ENCODE data around the gene SIK2.
A peak's percentile ranks its signal among the peaks of the same experiment; 100 is the strongest.

The SIK2 gene

DNA sequence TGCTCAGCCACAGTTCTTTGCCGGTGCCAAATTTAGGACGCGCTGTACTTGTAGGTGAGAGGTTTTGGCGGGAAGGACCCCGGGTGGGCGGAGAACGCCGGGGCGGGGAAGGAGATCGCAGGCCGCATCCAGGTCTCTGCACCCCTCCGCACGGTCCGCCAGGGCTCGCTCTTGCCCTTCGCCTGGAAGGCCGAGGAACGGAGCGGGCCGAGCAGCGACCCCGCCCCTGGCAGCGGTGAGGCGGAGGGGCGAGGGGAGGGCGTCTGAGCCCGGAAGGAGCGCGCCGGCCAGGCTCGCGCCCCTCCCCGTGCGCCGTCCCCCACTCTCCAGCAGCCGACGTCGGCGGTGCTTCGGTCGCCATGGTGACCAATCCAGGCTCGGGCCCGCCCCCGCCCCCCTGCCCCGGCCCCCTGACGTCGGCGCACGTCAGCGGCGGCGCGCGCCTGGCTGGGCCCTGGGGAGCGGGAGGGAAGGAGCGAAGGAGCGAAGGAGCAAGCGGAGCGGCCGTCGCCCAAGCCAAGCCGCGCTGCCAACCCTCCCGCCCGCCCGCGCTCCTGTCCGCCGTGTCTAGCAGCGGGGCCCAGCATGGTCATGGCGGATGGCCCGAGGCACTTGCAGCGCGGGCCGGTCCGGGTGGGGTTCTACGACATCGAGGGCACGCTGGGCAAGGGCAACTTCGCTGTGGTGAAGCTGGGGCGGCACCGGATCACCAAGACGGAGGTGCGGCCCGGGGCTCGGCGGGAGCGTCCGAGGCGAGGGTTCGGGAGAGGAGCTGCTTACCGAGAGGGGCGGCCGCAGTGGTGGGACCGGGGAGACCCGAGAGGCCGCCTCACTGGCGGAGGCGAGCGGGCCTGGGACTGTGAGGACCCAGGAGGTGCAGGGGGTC lies at the start of gene SIK2:
SIK2 (plus strand) TSS at position 471 of the 886 bp plus-strand sequence; CDS start at position 586, 115 bp downstream.
- DNase-seq (ENCODE audit: extremely low read depth in 1 of 2, low read depth in 1 of 2) = peak; percentile 72 to 76

GRCh38 chr11:111554532-111554931 lies 47.7 kb upstream of the SIK2 start:
- no peak for DNase-seq (ENCODE audit: extremely low read depth in 1 of 2, low read depth in 1 of 2)

GRCh38 chr11:111555255-111555654 lies 47.0 kb upstream of the SIK2 start:
- DNase-seq (ENCODE audit: extremely low read depth in 1 of 2, low read depth in 1 of 2) = no peak

DNA sequence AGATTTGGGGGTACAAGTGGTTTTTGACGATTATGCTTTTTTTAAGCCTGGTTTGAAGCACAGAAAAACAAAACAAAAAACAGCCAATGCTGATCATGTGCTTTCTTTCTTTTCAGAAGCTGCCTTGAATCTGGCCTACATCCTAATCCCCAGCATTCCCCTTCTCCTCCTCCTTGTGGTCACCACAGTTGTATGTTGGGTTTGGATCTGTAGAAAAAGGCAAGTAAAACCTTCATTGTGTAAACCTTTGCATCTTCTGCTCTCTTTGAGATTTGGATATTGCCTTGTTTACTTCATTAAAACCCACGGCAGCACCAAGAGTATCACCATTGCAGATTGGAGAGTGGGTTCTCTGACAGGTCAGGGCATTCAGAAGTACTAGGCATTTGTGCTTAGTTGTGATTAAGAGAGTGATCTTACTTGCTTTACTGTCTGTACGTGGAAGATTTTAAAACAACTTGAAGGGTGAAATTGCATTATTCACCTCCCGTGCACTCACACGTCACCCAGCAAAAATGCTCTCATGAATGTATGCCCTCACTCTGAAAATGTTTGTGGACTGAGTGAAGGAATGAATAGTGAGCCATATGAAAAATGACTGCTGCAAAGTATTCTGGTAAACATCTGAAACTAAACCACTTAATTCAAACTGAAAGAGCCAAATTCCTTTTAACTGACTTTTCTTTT lies 44.7 kb upstream of the SIK2 start:
- no peak for DNase-seq (ENCODE audit: extremely low read depth in 1 of 2, low read depth in 1 of 2)

GRCh38 chr11:111559800-111560464 lies 42.3 kb upstream of the SIK2 start:
- DNase-seq (ENCODE audit: extremely low read depth in 1 of 2, low read depth in 1 of 2) = no peak

DNA sequence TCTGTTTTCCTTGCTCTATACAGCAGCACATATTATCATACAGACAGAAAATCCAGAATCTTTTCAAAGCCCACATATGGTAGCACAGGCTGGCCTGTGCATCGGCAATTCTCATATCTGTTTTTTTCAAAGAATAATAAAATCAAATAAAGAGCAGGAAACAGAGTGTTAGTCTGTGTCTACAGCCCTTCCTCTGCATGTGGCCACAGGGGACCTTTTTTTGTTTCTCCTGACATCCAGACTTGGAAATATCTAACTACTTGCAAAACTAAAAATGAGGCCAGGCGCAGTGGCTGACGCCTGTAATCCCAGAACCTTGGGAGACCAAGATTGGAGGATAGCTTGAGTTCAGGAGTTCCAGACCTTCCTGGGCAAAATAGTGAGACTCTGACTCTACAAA lies 41.4 kb upstream of the SIK2 start:
- no peak for DNase-seq (ENCODE audit: extremely low read depth in 1 of 2, low read depth in 1 of 2)

GRCh38 chr11:111561306-111561705 lies 40.9 kb upstream of the SIK2 start:
- DNase-seq (ENCODE audit: extremely low read depth in 1 of 2, low read depth in 1 of 2) = no peak

DNA sequence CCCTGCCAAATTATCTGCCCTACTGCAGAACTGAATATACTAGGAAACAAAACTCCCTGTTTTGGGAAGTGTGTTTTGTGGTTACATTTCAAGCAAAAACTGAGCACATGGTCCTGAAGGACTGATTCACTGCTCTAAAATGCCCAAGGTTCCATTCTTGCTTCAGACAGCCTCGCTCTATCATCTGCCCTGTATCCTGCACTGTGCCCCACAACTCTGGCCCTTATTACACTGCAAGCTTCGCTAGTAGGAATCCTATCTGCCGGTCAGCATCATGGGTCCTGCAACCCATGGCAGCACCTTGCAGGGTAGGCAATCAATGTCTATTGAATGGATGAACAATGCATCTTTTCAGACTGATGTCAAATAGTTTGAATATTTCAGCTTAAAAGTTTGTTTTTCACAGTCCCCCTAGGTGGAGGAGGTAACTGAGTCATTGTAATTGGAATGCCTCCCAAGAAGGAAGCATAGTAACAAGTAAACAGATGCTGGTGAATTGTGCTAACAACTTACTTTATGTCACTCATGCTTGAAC lies 40.4 kb upstream of the SIK2 start:
- no peak for DNase-seq (ENCODE audit: extremely low read depth in 1 of 2, low read depth in 1 of 2)

DNA sequence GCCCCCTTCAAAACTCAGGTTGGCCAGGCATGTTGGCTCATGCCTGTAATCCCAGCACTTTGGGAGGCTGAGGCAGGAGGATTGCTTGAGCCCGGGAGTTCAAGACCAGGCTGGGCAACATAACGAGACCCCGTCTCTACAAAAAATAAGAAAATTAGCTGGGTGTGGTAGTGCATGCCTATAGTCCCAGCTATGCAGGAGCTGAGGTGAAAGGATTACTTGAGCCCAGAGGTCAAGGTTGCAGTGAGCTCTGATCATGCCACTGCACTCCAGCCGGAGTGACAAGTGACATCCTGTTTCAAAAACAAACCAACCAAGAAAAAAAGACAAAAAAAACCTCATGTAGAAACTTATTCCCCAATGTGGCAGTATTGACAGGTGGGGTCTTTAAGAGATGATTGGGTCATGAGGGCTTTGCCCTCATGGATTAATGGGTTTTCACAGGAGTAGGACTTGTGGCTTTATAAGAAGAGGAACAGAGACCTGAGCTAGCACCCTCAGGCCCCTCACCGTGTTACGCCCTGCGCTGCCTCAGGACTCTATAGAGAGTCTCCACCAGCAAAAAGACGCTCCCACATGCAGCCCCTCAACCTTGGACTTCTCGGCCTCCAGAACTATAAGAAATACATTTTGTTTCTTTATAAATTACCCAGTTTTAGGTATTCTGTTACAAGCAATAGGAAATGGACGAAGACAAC lies 39.4 kb upstream of the SIK2 start:
- no peak for DNase-seq (ENCODE audit: extremely low read depth in 1 of 2, low read depth in 1 of 2)

DNA sequence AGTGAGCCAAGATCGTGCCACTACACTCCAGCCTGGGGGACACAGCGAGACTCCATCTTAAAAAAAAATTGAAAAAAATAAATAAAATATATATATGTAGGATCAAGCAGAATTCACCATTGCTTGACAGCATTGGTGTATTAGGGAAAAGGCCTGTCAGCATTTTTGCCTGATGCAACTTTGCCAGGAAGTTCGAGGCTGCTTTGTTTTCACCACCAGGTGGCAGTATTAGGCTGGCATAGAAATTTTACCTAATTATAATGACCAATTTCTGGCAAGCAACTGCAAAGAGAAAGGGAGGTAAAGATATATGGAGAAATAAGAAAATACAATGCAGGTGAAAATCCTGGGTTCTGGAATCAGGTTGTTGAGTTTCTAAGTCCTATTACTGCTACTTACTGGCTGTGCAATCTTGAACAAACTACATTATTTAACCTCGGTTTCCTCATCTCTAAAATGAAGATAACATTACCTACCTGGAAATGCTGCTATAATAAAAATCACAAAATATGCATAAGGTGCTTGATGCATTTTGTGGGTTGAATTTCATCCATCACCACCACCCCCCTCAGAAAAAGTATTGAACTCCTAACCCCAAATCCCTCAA lies 37.0 kb upstream of the SIK2 start:
- peak in 1 of 2 donors; percentile 38 for DNase-seq (ENCODE audit: extremely low read depth in 1 of 2, low read depth in 1 of 2)

GRCh38 chr11:111566324-111566723 lies 35.9 kb upstream of the SIK2 start:
- no peak for DNase-seq (ENCODE audit: extremely low read depth in 1 of 2, low read depth in 1 of 2)

DNA sequence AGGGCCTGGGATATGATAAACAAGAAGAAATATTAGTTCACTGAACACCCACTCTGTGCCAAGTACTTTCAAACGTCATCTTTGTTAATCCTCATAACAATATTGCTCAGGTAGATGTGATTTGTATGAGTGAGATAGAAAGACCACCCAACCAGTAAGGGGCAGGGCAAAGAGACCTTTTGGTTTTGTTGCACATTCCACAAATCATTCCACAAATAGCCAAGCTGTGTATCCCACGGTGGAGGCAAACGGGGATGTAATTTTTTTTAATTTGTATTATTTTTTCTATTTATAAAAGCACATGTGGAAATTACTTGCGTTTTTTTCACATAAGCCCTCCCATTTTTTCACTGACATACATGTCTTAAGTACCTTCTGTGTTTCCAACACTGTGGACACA lies 32.8 kb upstream of the SIK2 start:
- no peak for DNase-seq (ENCODE audit: extremely low read depth in 1 of 2, low read depth in 1 of 2)

DNA sequence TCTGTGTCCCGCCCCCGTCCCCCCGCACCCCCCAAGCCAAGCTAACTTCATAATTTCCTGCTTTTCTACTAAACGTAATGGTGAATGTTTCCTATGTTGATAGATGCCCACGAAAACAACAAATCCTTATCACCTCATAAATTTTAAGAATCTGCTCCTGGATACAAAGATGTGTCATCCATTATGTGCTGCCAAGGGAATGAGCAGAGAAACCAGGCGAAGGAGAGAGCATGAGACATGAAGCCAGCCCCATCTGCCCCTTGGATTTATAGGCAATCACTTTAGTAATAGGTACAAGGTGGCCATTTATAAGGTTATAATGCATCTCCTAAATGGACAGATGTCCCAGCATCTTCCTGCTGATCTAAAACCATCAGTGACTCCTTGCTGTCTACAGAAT lies 31.5 kb upstream of the SIK2 start:
- no peak for DNase-seq (ENCODE audit: extremely low read depth in 1 of 2, low read depth in 1 of 2)

DNA sequence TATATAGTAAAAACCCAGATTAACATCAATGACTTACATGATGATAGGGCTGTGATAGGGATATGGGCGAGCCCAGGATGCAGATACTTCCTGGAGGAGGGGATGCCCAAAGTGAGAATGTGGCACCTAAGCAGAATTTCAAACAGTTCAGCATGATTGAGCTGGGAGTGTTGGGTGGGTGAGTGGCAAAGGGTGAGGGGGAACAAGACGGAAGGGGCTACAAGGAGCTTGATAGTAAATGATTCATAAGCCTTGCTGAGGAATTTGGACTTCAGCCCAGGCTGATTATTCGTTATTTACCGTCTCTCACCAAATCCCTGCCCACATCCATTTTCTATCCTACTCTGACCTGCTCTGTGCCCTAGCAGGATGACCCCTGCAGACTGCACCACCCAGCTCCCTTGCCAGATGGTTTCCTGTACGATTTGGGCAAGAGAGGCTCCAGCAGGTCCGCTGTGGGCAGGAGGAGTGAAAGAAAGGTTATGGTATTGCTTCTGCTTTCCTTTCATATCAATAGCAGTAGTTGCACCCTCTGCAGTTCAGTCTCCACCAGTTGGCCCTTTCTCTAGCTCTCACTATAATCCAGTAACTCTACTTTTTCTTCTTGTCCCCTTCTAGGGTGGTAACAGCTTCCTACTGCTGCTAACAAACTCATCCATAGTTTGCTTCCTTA lies 30.3 kb upstream of the SIK2 start:
- no peak for DNase-seq (ENCODE audit: extremely low read depth in 1 of 2, low read depth in 1 of 2)

DNA sequence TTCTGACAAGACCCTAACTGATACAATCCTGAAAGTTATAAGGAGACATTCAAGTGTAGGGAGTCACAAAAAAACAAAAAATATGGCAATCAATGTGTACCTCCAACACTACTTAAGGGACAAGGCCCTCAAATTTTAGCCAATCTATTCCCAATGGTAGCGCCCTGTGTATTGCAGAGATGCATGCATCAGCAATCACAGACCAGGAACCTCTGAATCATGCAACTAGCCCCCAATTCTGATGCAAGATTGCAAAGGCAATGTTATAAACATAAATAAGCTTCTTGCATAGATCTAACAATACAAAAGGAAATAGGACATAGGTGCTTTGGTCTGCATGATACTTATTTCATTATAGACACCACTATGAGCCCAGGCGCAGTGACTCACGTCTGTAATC lies 29.7 kb upstream of the SIK2 start:
- DNase-seq (ENCODE audit: extremely low read depth in 1 of 2, low read depth in 1 of 2) = no peak

DNA sequence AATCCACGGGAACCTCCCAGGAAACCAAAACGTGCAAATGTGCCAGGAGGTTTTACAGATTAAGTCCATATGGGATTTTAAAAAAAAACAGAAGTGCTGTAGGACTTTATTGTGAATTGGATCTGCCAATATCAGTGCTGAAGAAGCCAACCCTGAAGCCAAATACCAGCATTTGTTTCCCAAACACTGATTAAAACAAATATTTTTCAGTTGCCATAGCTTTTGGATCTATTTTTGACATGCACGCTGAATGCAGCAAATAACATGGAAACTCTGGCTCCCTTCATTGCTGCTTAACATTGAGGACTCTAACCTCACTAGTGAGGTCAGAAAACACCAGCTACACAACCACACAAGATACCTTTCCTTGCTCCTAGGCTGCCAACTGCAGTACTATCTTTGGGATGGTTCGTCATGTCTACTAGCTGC lies 28.4 kb upstream of the SIK2 start:
- no peak for DNase-seq (ENCODE audit: extremely low read depth in 1 of 2, low read depth in 1 of 2)

GRCh38 chr11:111574373-111575225 lies 27.6 kb upstream of the SIK2 start:
- no peak for DNase-seq (ENCODE audit: extremely low read depth in 1 of 2, low read depth in 1 of 2)

DNA sequence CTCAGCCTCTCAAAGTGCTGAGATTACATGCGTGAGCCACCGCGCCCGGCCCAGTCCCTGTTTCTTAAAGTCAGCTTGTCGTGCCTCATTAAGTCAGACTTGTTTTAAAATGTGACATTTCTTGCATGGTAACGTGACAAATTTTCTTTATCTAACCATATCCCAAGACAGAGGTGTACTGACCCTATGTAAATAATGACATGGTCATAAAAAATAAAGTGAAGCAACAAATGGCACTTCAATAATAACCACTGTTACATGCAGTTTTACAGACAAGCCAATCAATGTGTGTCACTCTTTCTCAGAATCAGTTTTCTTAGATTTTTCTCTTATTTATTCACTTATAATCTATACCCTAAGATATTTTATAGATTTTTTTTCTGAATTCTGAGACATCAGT lies 26.5 kb upstream of the SIK2 start:
- DNase-seq (ENCODE audit: extremely low read depth in 1 of 2, low read depth in 1 of 2) = no peak

DNA sequence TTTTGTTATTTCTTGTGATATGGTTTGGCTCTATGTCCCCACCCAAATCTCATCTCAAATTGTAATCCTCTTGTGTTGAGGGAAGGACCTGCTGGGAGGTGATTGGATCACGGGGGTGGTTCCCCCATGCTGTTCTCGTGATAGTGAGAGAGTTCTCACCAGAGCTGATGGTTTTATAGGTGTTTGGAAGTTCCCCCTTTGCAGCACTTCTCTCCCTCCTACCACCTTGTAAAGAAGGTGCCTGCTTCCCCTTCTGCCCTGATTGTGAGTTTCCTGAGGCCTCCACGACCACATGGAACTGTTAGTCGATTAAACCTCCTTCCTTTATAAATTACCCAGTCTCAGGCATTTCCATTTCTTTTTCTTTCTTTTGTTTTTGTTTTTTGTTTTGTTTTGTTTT lies 24.4 kb upstream of the SIK2 start:
- DNase-seq (ENCODE audit: extremely low read depth in 1 of 2, low read depth in 1 of 2) = no peak

Measured in activated CD8-positive, alpha-beta memory T cell treated with anti-CD3 and anti-CD28 coated beads for 1 hour (primary cell).